Endothelial cell of umbilical vein (primary cell): ENCODE measurements around the gene OSBPL6. TPM values are rescaled to one million over a fixed set of nuclear protein-coding genes. Genes with fewer than 3 reads are reported as not detected.
A peak's percentile ranks its signal among the peaks of the same experiment; 100 is the strongest.

ENCODE experiments used
- BruUV-seq: library from RNA; stranded (reverse); fragments of 400-500 nt; replicated peaks from 2 replicates; lab custom pipeline; 2021; lab: Mats Ljungman, UMichigan
- CTCF ChIA-PET: fragments of 300-600, 350-600 bp; sonication (Branson Sonifier 250); formaldehyde crosslinking; loops from one replicate; lab custom pipeline; 2021; ENCODE audit warnings: antibody characterized with exemption, inconsistent platforms; lab: Charles Lee
- POLR2A ChIA-PET: fragments of 300-600, 350-600 bp; sonication (Branson Sonifier 250); formaldehyde crosslinking; loops from one replicate; lab custom pipeline; 2021; ENCODE audit warnings: antibody characterized with exemption, inconsistent platforms; lab: Charles Lee
- DNase-seq: peaks from one replicate; pipeline ENCODE4 v3.0.0-alpha.2; 2011; ENCODE audit warnings: low read depth, low spot score
- FAIRE-seq: peaks from 2 replicates; lab custom pipeline; 2011; peaks lifted over from hg19 to GRCh38; lab: Jason Lieb, UNC
- H2AFZ ChIP-seq: 2 replicates; pipeline ENCODE4 v1.6.0; 2012; ENCODE audit warnings: low read depth, low read length, control low read depth, inconsistent platforms
- H3K27ac ChIP-seq: 2 replicates; pipeline ENCODE4 v1.5.1; 2011; ENCODE audit warnings: low read depth, mild to moderate bottlenecking, control low read depth, low read length, moderate library complexity; ENCODE audit not compliant: insufficient read depth
- H3K27me3 ChIP-seq, 2 experiments: 2 replicates each; pipeline versions ENCODE4 v1.6.0 to v1.6.1; 2011; ENCODE audit warnings: low read length in 2 of 2, mixed read lengths in 1 of 2; ENCODE audit not compliant: control insufficient read depth in 2 of 2, insufficient read depth in 2 of 2
- H3K36me3 ChIP-seq, 2 experiments: 2 replicates in 1 of 2; 3 replicates in 1 of 2; pipeline ENCODE4 v1.5.1; 2011; ENCODE audit warnings: low read length in 2 of 2, mild to moderate bottlenecking in 1 of 2, moderate library complexity in 1 of 2; ENCODE audit not compliant: control insufficient read depth in 2 of 2, insufficient read depth in 2 of 2; ENCODE audit errors: extremely low read depth in 1 of 2
- H3K4me1 ChIP-seq: 3 replicates; pipeline ENCODE4 v1.5.1; 2011; ENCODE audit warnings: mild to moderate bottlenecking, low read length; ENCODE audit not compliant: control insufficient read depth, insufficient read depth; ENCODE audit errors: extremely low read depth
- H3K4me2 ChIP-seq: 2 replicates; pipeline ENCODE4 v1.6.1; 2011; ENCODE audit warnings: low read length, control low read depth, mixed read lengths; ENCODE audit not compliant: insufficient read depth
- H3K4me3 ChIP-seq, 3 experiments: fragments of 200-600 bp in 1 of 3; sonication (generic), shearing (Covaris generic) in 1 of 3; replicated peaks in 1 of 3; 2 replicates each; pipeline ENCODE4 v1.5.1; 2011 to 2016; ENCODE audit warnings: control low read depth in 3 of 3, low read length in 3 of 3, mild to moderate bottlenecking in 2 of 3, inconsistent platforms in 1 of 3, low read depth in 1 of 3, moderate library complexity in 1 of 3; ENCODE audit not compliant: insufficient read depth in 1 of 3
- H3K79me2 ChIP-seq: 2 replicates; pipeline ENCODE4 v1.6.0; 2012; ENCODE audit warnings: low read length, inconsistent platforms; ENCODE audit not compliant: control insufficient read depth, insufficient read depth
- H3K9ac ChIP-seq: replicated peaks from 2 replicates; pipeline ENCODE3; 2011; ENCODE audit warnings: low read length, control low read depth; ENCODE audit not compliant: insufficient read depth; ENCODE audit errors: extremely low read depth
- H3K9me1 ChIP-seq: replicated peaks from 3 replicates; pipeline ENCODE4 v1.6.0; 2011; ENCODE audit warnings: mild to moderate bottlenecking, low read length; ENCODE audit not compliant: control insufficient read depth, insufficient read depth; ENCODE audit errors: extremely low read depth
- H3K9me3 ChIP-seq: replicated peaks from 2 replicates; pipeline ENCODE4 v1.5.1; 2012; ENCODE audit warnings: low read length, inconsistent platforms; ENCODE audit not compliant: control insufficient read depth, insufficient read depth
- H4K20me1 ChIP-seq: replicated peaks from 2 replicates; pipeline ENCODE3; 2011; ENCODE audit warnings: mild to moderate bottlenecking, low read length; ENCODE audit not compliant: control insufficient read depth, insufficient read depth; ENCODE audit errors: extremely low read depth
- CTCF ChIP-seq, 2 donors: IDR thresholded peaks; 1 replicate in 1 of 2; 2 replicates in 1 of 2; pipeline ENCODE4 v1.5.1; 2011; ENCODE audit warnings: low read length in 2 of 2, mild to moderate bottlenecking in 2 of 2, moderate library complexity in 2 of 2, control low read depth in 1 of 2, inconsistent platforms in 1 of 2, low read depth in 1 of 2; ENCODE audit not compliant: insufficient read depth in 1 of 2; ENCODE audit errors: extremely low read depth in 1 of 2
- EZH2 ChIP-seq: IDR thresholded peaks from 2 replicates; pipeline ENCODE4 v1.6.1; 2012; ENCODE audit warnings: borderline replicate concordance, low read depth, mild to moderate bottlenecking, moderate library complexity, low read length, inconsistent platforms; ENCODE audit not compliant: severe bottlenecking
- FOS ChIP-seq: IDR thresholded peaks from 2 replicates; pipeline ENCODE4 v1.6.1; 2011; ENCODE audit warnings: mild to moderate bottlenecking, low read length, moderate library complexity, borderline replicate concordance; ENCODE audit not compliant: insufficient read depth
- GATA2 ChIP-seq: IDR thresholded peaks from 2 replicates; pipeline ENCODE4 v1.7.0; 2011; ENCODE audit warnings: low read depth, mild to moderate bottlenecking, moderate library complexity, mixed read lengths, low read length; ENCODE audit not compliant: insufficient read length, insufficient read depth
- JUN ChIP-seq: IDR thresholded peaks from 2 replicates; pipeline ENCODE4 v1.6.1; 2011; ENCODE audit warnings: borderline replicate concordance, low read depth; ENCODE audit not compliant: insufficient read length, insufficient read depth
- MYC ChIP-seq: IDR thresholded peaks from one replicate; pipeline ENCODE4 v1.6.1; 2011; ENCODE audit warnings: mild to moderate bottlenecking, low read depth, low read length
- POLR2A ChIP-seq: IDR thresholded peaks from 2 replicates; pipeline ENCODE4 v1.6.1; 2012; ENCODE audit warnings: low read depth, mild to moderate bottlenecking, control low read depth, low read length
- POLR2AphosphoS5 ChIP-seq: IDR thresholded peaks from 2 replicates; pipeline ENCODE4 v1.6.1; 2012; ENCODE audit warnings: low read depth, mild to moderate bottlenecking, control low read depth, low read length, moderate library complexity; ENCODE audit not compliant: insufficient read depth
- dilution Hi-C: fragments of 300-500 bp; cut with MboI; formaldehyde crosslinking; loops from one replicate; pipeline ENCODE4 v1.15.0; 2019; ENCODE audit warnings: low sequenced_read_pairs; ENCODE audit not compliant: extremely low pct_ligation_motif_present
- intact Hi-C: fragments of 100-400 bp; cut with micrococcal nuclease; formaldehyde crosslinking; loops from one replicate; pipeline ENCODE4 v1.10.0; 2022
- polyA plus RNA-seq, 4 experiments: library from polyadenylated mRNA; depleted of rRNA in 3 of 4; stranded (reverse) in 3 of 4; unstranded in 1 of 4; fragments of >200 nt; gene quantifications; 2 replicates each; pipeline versions ENCODE4 v1.2.1 to v1.2.3, GENCODE V29; 2011 to 2012; ENCODE audit warnings: missing spikeins in 1 of 4
- total RNA-seq: library from RNA; stranded (reverse); gene quantifications from 2 replicates; pipeline ENCODE4 v1.2.3, GENCODE V29; 2021

The OSBPL6 gene
- total and polyA plus RNA-seq, 2 donors (not counting 3 experiments of a cell fraction or from before 2014, with no cell fraction given): 1.5 to 2.3 TPM

- peak; percentile 94 for FAIRE-seq
- intact Hi-C loops: loop anchor here (1.0 to 2.0 kb wide), 2 partner anchors 37 to 48 kb away; partner anchors contain the start of gene OSBPL6
These were observed 47.7 kb downstream of the OSBPL6 start for GRCh38 chr2:178241844-178242551.

More at GRCh38 chr2:178241844-178242551, 47.7 kb downstream of the OSBPL6 start:
- Histone ChIP-seq H3K4me2 (no peak overlapping the region), H3K79me2 (no peaks in the 10 kb centered on the region), H3K4me3 (no peak overlapping the region), H3K9ac (no peak overlapping the region), H3K27me3 (no peaks in the 10 kb centered on the region), H3K36me3 (no peaks in the 10 kb centered on the region), H4K20me1 (no peaks in the 10 kb centered on the region), H2AFZ (no peak overlapping the region), H3K9me3 (no peaks in the 10 kb centered on the region), H3K27ac (peak overlapping the region; percentile 1), H3K9me1 (no peaks in the 10 kb centered on the region), H3K4me1 (peaks cover 6% of the 10 kb centered on the region)
- BruUV-seq: no TSS peak
- CTCF ChIA-PET: interaction anchor here (0.5 kb wide), 1 partner anchor 130 kb away, joined by 3 read pairs; no protein-coding TSS in a partner anchor
- POLR2A ChIA-PET: no interaction called here
- peak; percentile 93 for DNase-seq
- TF ChIP-seq GATA2: no peak
- peak; percentile 81 for TF ChIP-seq FOS
- TF ChIP-seq MYC: no peak
- TF ChIP-seq EZH2: no peak
- peak; percentile 99 for TF ChIP-seq JUN
- TF ChIP-seq POLR2AphosphoS5: no peak
- TF ChIP-seq POLR2A: no peak
- TF ChIP-seq CTCF (IDR thresholded peaks at IDR 0.05; ENCODE audit: extremely low read depth in 1 of 2, insufficient read depth in 1 of 2, low read depth in 1 of 2, low read length in 2 of 2): no peak
- dilution Hi-C loops: no loop called here
